Left lobe of liver (tissue), 2 donors: ENCODE data around the gene SPRTN. TPM values are rescaled to one million over a fixed set of nuclear protein-coding genes. Genes with fewer than 3 reads are reported as not detected.

Source experiments
- ATAC-seq: fragments of 200-7000 bp; cut with Tn5 transposase; one replicate; pipeline ENCODE4 v1.9.1; 2020; ENCODE audit warnings: mild to moderate bottlenecking, moderate library complexity
- DNase-seq: peaks from one replicate; pipeline ENCODE4 v3.0.0-alpha.2; 2020; ENCODE audit warnings: low spot score
- total RNA-seq: library from RNA; stranded (reverse); gene quantifications from one replicate; pipeline ENCODE4 v1.2.1, GENCODE V29; 2021
- donor health status: DM: no; HTN: no; CAD: no; lungs with moderate emphysema.
- donor health status: DM: no; HTN: yes; CAD: no.

Gene SPRTN
- 7.0 TPM for total RNA-seq

GRCh38 chr1:231338270-231339128, at the start of gene SPRTN:
Gene SPRTN, plus strand, starts transcription at chr1:231338293. Its CDS starts 91 bp downstream, at chr1:231338384.
- ATAC-seq (peak; percentile 69), DNase-seq (no peak)

- DNase-seq: no peak
Measured at GRCh38 chr1:231295938-231296337, 42.2 kb upstream of the SPRTN start.

GRCh38 chr1:231301990-231302389, 36.1 kb upstream of the SPRTN start:
- ATAC-seq: peak; percentile 80

More at GRCh38 chr1:231295938-231296337, 42.2 kb upstream of the SPRTN start:
- no peak for ATAC-seq

GRCh38 chr1:231310391-231310934, 27.6 kb upstream of the SPRTN start:
- DNase-seq (no peak), ATAC-seq (no peak)

More at GRCh38 chr1:231301990-231302389, 36.1 kb upstream of the SPRTN start:
- DNase-seq: peak; percentile 51

GRCh38 chr1:231311720-231312431, 26.2 kb upstream of the SPRTN start:
- DNase-seq (no peak), ATAC-seq (no peak)

GRCh38 chr1:231312432-231312788, 25.7 kb upstream of the SPRTN start:
- DNase-seq (no peak), ATAC-seq (no peak)

- no peak for DNase-seq
- no peak for ATAC-seq
Measured at GRCh38 chr1:231313661-231314060, 24.4 kb upstream of the SPRTN start.

GRCh38 chr1:231315887-231316286, 22.2 kb upstream of the SPRTN start:
- DNase-seq: no peak
- ATAC-seq: peak; percentile 83

GRCh38 chr1:231317306-231318014, 20.6 kb upstream of the SPRTN start:
- DNase-seq: no peak
- ATAC-seq: no peak

GRCh38 chr1:231318015-231318355, 20.1 kb upstream of the SPRTN start:
- ATAC-seq (no peak), DNase-seq (no peak)

GRCh38 chr1:231318568-231318967, 19.5 kb upstream of the SPRTN start:
- no peak for ATAC-seq
- no peak for DNase-seq

GRCh38 chr1:231319080-231319479, 19.0 kb upstream of the SPRTN start:
- ATAC-seq (no peak), DNase-seq (no peak)

- DNase-seq: no peak
- ATAC-seq: no peak
Measured at GRCh38 chr1:231322880-231323530, 15.1 kb upstream of the SPRTN start.

GRCh38 chr1:231324660-231325059, 13.4 kb upstream of the SPRTN start:
- DNase-seq (no peak), ATAC-seq (no peak)

GRCh38 chr1:231326248-231326647, 11.8 kb upstream of the SPRTN start:
- peak; percentile 42 for ATAC-seq
- no peak for DNase-seq

GRCh38 chr1:231327617-231328016, 10.5 kb upstream of the SPRTN start:
- no peak for ATAC-seq
- DNase-seq: no peak

- no peak for ATAC-seq
- no peak for DNase-seq
Measured at GRCh38 chr1:231329483-231329882, 8.6 kb upstream of the SPRTN start.

- DNase-seq (no peak), ATAC-seq (no peak)
Measured at GRCh38 chr1:231332761-231333160, 5.3 kb upstream of the SPRTN start.

- ATAC-seq: no peak
- no peak for DNase-seq
Measured at GRCh38 chr1:231334079-231334666, 3.9 kb upstream of the SPRTN start.

- DNase-seq: no peak
- ATAC-seq: no peak
Measured at GRCh38 chr1:231334952-231335351, 3.1 kb upstream of the SPRTN start.
